ENCODE results near the gene PGAM2.
A peak's percentile ranks its signal among the peaks of the same experiment; 100 is the strongest.

Gene PGAM2

GRCh38 chr7:44081266-44081748 is 15.9 kb upstream of the PGAM2 start:
- Histone ChIP-seq H3K79me2 (ENCODE audit: control insufficient read depth, insufficient read depth, low read length, unreplicated experiment) (peaks cover 13% of the 10 kb centered on the region), H3K27ac (ENCODE audit: low read depth, low read length) (no peak overlapping the region), H3K27me3 (ENCODE audit: insufficient read depth, low read length) (no peaks in the 10 kb centered on the region), H3K4me1 (ENCODE audit: control insufficient read depth, insufficient read depth, low read length, unreplicated experiment) (peaks cover 23% of the 10 kb centered on the region), H3K36me3 (ENCODE audit: insufficient read depth, low read length) (peaks cover 11% of the 10 kb centered on the region; the same call in 1 of the 2 replicates), H2AFZ (ENCODE audit: low read length, unreplicated experiment) (peak overlapping the region; percentile 72), H3K4me3 (ENCODE audit: low read depth, low read length) (peak overlapping the region; percentile 99)

DNA sequence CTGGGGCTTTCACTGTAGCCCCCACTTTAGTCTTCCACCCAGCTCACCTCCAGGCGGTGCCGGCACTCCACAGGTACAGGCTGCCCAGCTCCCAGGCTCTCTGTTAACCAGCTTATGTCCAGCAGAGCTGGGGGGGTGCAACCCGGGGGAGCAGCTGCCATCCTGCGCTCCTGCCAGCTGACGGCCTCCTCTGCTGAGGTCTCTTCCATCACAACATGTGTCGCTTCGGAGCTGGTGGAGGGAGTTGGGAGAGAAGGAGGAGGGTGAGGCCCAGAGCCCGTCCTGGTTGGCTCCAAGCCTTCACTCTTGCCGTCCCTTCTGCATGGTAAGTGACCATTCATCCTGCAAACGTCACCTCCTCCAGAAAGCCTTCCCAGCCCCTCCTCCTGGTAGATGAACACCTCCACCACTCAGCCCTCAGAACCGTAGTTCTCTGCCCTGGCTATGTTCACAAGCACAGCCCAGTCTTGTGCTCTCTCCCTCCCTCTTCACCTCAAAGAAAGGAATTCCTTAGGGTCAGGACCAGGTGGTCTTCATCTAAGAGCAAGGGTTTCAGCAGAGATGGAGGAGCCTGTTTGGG is 15.4 kb upstream of the PGAM2 start:
- Histone ChIP-seq H3K27ac (ENCODE audit: low read depth, low read length) (no peak overlapping the region), H3K4me1 (ENCODE audit: control insufficient read depth, insufficient read depth, low read length, unreplicated experiment) (peaks cover 23% of the 10 kb centered on the region), H3K27me3 (ENCODE audit: insufficient read depth, low read length) (no peaks in the 10 kb centered on the region), H2AFZ (ENCODE audit: low read length, unreplicated experiment) (peak overlapping the region; percentile 72), H3K36me3 (ENCODE audit: insufficient read depth, low read length) (peaks cover 11% of the 10 kb centered on the region; the same call in 1 of the 2 replicates), H3K79me2 (ENCODE audit: control insufficient read depth, insufficient read depth, low read length, unreplicated experiment) (peaks cover 13% of the 10 kb centered on the region), H3K4me3 (ENCODE audit: low read depth, low read length) (peak overlapping the region; percentile 99)

DNA sequence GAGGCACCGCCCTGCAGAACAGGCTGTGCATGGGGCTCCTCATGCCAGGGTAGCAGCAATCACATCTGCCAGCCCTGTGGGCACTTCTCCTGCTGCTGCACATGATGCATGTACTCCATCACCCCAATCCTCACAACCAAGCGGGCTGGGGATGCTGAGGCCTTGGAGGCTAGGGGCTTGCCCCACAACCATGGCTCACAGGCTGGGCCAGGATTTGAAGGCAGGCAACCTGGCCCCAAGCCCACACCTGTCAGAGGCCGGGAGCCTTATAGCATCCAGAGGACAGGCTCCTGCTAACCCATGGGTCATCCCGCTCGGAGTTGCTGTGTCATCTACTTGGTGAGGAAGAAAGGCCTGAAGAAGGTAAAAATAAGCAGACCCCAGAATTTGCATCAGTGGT is 14.8 kb upstream of the PGAM2 start:
- H3K27ac ChIP-seq (ENCODE audit: low read depth, low read length): no peak overlapping the region
- H3K36me3 ChIP-seq (ENCODE audit: insufficient read depth, low read length): peaks cover 11% of the 10 kb centered on the region; the same call in 1 of the 2 replicates
- no peaks in the 10 kb centered on the region for H3K27me3 ChIP-seq (ENCODE audit: insufficient read depth, low read length)
- H2AFZ ChIP-seq (ENCODE audit: low read length, unreplicated experiment): no peak overlapping the region
- peaks cover 13% of the 10 kb centered on the region for H3K79me2 ChIP-seq (ENCODE audit: control insufficient read depth, insufficient read depth, low read length, unreplicated experiment)
- no peak overlapping the region for H3K4me3 ChIP-seq (ENCODE audit: low read depth, low read length)
- peaks cover 23% of the 10 kb centered on the region for H3K4me1 ChIP-seq (ENCODE audit: control insufficient read depth, insufficient read depth, low read length, unreplicated experiment)

DNA sequence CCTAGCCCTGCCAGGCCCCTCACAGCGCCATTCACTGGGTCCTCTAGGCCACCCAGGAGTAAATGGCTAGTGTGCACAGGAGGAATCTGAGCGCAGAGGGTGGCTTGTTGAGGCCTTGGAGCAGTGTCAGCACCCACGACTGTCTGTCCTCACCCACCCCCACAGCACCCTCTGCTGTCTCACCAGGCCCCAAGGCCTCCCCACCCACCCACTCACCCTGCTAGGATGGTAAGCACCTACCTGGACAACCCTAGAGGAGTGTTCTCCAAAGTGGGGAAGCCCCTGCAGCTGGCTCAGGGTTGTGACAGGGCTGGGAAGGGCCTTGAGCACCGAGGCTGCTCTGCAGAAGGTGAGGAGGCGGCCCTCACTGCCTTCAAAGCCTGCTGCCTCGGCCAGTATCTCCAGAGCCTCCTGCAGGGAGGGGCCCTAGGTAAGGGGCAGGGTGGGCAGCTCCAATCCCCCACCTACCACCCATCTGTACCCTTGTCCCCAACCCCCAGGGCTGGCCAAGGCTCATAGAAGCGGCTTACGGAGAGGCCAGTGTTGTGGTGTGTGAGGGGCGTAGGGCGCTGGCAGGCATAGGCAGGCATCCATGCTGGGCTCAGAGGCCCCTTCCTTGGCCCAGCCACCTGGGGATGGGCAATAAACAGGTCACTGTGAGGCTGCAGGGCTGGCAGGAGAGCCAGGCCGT is 14.1 kb upstream of the PGAM2 start:
- Histone ChIP-seq H3K27ac (ENCODE audit: low read depth, low read length) (no peak overlapping the region), H3K4me1 (ENCODE audit: control insufficient read depth, insufficient read depth, low read length, unreplicated experiment) (peaks cover 18% of the 10 kb centered on the region), H3K79me2 (ENCODE audit: control insufficient read depth, insufficient read depth, low read length, unreplicated experiment) (peaks cover 13% of the 10 kb centered on the region), H3K4me3 (ENCODE audit: low read depth, low read length) (no peak overlapping the region), H3K27me3 (ENCODE audit: insufficient read depth, low read length) (no peaks in the 10 kb centered on the region), H2AFZ (ENCODE audit: low read length, unreplicated experiment) (no peak overlapping the region), H3K36me3 (ENCODE audit: insufficient read depth, low read length) (peaks cover 11% of the 10 kb centered on the region; the same call in 1 of the 2 replicates)

GRCh38 chr7:44078521-44078920 is 13.2 kb upstream of the PGAM2 start:
- Histone ChIP-seq H3K4me3 (ENCODE audit: low read depth, low read length) (no peak overlapping the region), H3K79me2 (ENCODE audit: control insufficient read depth, insufficient read depth, low read length, unreplicated experiment) (peaks cover 13% of the 10 kb centered on the region), H3K27me3 (ENCODE audit: insufficient read depth, low read length) (no peaks in the 10 kb centered on the region), H3K4me1 (ENCODE audit: control insufficient read depth, insufficient read depth, low read length, unreplicated experiment) (peaks cover 20% of the 10 kb centered on the region), H3K36me3 (ENCODE audit: insufficient read depth, low read length) (peaks cover 11% of the 10 kb centered on the region; the same call in 1 of the 2 replicates), H2AFZ (ENCODE audit: low read length, unreplicated experiment) (no peak overlapping the region), H3K27ac (ENCODE audit: low read depth, low read length) (no peak overlapping the region)

DNA sequence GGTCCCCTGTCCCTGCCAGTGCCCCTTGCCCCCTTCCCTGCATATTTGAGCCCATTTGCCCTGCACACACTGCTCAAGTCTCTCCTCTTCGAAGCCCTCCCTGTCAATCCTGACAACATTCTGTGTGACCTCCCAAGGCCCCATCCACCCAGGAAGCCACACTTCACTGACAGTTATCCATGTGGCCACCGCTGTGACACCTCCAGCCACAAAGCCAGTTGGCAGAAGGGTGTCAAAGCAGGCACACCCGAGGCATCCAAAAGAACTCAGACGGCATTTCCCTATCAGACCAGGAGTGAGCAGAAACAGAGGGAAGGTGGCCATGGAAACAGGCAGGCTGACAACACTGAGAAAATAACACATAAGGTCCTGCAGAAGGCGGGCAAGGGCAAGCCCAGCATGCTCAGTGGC is 12.3 kb upstream of the PGAM2 start:
- no peaks in the 10 kb centered on the region for H3K27me3 ChIP-seq (ENCODE audit: insufficient read depth, low read length)
- H3K4me3 ChIP-seq (ENCODE audit: low read depth, low read length): no peak overlapping the region
- H3K27ac ChIP-seq (ENCODE audit: low read depth, low read length): no peak overlapping the region
- H3K4me1 ChIP-seq (ENCODE audit: control insufficient read depth, insufficient read depth, low read length, unreplicated experiment): peaks cover 23% of the 10 kb centered on the region
- no peak overlapping the region for H2AFZ ChIP-seq (ENCODE audit: low read length, unreplicated experiment)
- H3K79me2 ChIP-seq (ENCODE audit: control insufficient read depth, insufficient read depth, low read length, unreplicated experiment): peaks cover 13% of the 10 kb centered on the region
- peaks cover 11% of the 10 kb centered on the region; the same call in 1 of the 2 replicates for H3K36me3 ChIP-seq (ENCODE audit: insufficient read depth, low read length)

DNA sequence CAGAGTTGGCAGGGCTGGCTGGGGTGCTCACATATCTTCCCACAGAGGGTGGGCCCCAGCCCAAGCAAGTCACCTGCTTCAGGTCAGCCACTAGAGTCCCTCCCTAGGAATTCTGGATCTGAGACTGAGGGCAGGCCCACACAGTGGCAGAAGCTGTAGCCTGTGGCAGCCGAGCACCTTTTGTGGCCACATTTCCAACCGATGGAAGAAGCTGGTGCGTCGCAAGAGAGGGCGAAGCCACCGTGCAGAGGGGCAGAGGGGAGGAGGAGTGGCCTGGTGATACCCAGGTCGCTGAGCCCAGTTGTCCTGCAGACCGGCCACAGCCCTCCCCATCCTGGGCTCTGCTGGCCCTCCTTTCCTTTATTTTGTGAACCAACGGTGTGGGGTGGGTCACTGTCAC is 11.7 kb upstream of the PGAM2 start:
- Histone ChIP-seq H3K27me3 (ENCODE audit: insufficient read depth, low read length) (no peaks in the 10 kb centered on the region), H3K36me3 (ENCODE audit: insufficient read depth, low read length) (peaks cover 11% of the 10 kb centered on the region; the same call in 1 of the 2 replicates), H3K27ac (ENCODE audit: low read depth, low read length) (no peak overlapping the region), H3K79me2 (ENCODE audit: control insufficient read depth, insufficient read depth, low read length, unreplicated experiment) (peaks cover 12% of the 10 kb centered on the region), H2AFZ (ENCODE audit: low read length, unreplicated experiment) (no peak overlapping the region), H3K4me3 (ENCODE audit: low read depth, low read length) (no peak overlapping the region), H3K4me1 (ENCODE audit: control insufficient read depth, insufficient read depth, low read length, unreplicated experiment) (peaks cover 27% of the 10 kb centered on the region)

DNA sequence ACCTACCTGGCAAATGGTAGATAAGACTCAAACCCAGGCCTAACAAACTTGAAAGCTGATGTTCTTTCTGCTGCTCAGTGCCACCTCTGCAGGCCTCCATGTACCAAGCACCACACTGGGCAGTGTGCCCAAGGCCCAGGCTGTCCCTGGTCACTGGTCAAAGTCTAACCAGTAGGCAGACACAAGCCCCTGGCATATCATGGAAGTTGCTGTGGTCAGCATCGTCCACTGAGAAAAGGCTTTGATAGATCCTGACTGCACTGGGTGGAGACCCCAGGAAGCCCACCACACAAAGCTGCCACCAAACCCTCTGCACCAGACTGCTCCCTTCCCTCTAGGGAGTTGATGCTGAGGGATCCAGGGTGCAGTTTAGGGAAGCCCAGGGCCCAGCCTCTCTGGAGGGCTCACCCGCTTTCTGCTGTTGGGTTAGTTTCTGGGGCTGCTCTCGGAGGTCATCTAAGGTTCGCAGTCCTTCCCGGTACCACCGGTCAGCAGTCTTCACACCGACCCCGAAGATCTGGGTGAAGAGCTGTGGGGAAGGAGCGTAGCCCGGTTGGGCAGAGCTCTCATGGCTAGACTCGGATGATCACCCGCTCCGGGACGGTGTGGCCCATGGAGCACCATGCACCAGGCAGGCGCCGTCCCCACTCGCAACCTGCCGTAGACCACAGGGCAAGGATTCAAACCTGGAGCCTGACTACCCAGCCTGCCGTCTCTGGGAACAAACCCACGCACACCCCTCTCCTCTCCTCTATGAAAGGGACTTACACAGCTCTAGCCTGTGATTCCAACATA is 10.9 kb upstream of the PGAM2 start:
- Histone ChIP-seq H3K79me2 (ENCODE audit: control insufficient read depth, insufficient read depth, low read length, unreplicated experiment) (peaks cover 6% of the 10 kb centered on the region), H3K36me3 (ENCODE audit: insufficient read depth, low read length) (peaks cover 11% of the 10 kb centered on the region; the same call in 1 of the 2 replicates), H3K27me3 (ENCODE audit: insufficient read depth, low read length) (no peaks in the 10 kb centered on the region), H3K4me3 (ENCODE audit: low read depth, low read length) (no peak overlapping the region), H2AFZ (ENCODE audit: low read length, unreplicated experiment) (no peak overlapping the region), H3K4me1 (ENCODE audit: control insufficient read depth, insufficient read depth, low read length, unreplicated experiment) (peaks cover 29% of the 10 kb centered on the region), H3K27ac (ENCODE audit: low read depth, low read length) (no peak overlapping the region)

DNA sequence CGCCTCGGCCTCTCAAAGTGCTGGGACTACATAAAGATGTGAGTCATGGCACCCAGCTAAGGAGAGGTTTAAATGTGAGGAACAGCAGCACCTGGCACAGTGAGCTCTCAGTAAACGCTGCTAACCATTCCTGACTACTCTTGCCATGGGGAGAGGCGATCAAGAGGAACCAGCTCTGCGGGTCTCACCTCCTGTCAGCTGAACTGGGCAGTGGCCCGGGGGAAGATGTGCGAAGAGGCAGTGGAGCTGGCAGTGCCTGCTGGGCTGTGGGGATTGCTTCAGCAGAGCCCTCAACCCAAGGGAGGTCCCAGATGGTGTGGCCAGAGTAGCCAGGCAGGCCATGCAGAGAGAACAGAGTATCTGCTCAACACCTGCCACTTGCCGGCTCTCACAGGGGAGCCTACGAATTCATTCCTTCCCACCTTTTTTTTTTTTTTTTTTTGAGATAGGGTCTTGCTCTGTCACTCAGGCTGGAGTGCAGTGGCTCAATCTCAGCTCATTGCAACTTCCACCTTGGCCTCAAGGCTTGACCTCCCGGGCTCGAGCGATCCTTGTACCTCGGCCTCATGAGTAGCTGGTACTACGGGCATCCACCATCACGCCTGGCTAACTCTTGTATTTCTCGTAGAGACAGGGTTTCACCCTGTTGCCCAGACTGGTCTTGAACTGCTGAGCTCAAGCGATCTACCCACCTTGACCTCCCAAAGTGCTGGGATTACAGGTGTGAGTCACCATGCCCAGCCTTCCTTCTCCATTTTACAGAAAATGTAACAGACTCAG is 10.1 kb upstream of the PGAM2 start:
- H3K4me1 ChIP-seq (ENCODE audit: control insufficient read depth, insufficient read depth, low read length, unreplicated experiment): peaks cover 21% of the 10 kb centered on the region
- no peak overlapping the region for H2AFZ ChIP-seq (ENCODE audit: low read length, unreplicated experiment)
- H3K79me2 ChIP-seq (ENCODE audit: control insufficient read depth, insufficient read depth, low read length, unreplicated experiment): peaks cover 2% of the 10 kb centered on the region
- H3K36me3 ChIP-seq (ENCODE audit: insufficient read depth, low read length): peaks cover 11% of the 10 kb centered on the region; the same call in 1 of the 2 replicates
- H3K4me3 ChIP-seq (ENCODE audit: low read depth, low read length): no peak overlapping the region
- no peak overlapping the region for H3K27ac ChIP-seq (ENCODE audit: low read depth, low read length)
- no peaks in the 10 kb centered on the region for H3K27me3 ChIP-seq (ENCODE audit: insufficient read depth, low read length)

DNA sequence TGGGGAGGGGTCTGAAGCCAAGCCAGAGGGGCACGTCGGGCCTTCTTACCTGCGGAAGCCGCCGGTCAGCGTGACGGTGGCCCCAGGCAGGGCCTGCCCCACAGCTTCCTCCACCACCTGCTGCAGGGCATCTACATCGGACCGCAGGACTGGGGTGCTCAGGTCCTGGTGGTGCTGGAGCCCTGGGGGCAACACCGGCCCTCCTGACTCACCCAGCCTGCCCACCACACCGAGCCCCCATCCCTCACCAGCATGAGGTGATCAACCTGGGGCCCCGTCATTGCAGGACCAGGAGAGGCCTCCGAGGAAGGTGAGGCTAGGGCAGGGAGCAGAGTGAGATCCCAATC is 9.0 kb upstream of the PGAM2 start:
- H3K36me3 ChIP-seq (ENCODE audit: insufficient read depth, low read length): peaks cover 11% of the 10 kb centered on the region; the same call in 1 of the 2 replicates
- peak overlapping the region; percentile 40; the same call in 1 of the 2 replicates for H3K27ac ChIP-seq (ENCODE audit: low read depth, low read length)
- no peak overlapping the region for H3K4me3 ChIP-seq (ENCODE audit: low read depth, low read length)
- H3K27me3 ChIP-seq (ENCODE audit: insufficient read depth, low read length): no peaks in the 10 kb centered on the region
- peaks cover 21% of the 10 kb centered on the region for H3K4me1 ChIP-seq (ENCODE audit: control insufficient read depth, insufficient read depth, low read length, unreplicated experiment)
- no peaks in the 10 kb centered on the region for H3K79me2 ChIP-seq (ENCODE audit: control insufficient read depth, insufficient read depth, low read length, unreplicated experiment)
- no peak overlapping the region for H2AFZ ChIP-seq (ENCODE audit: low read length, unreplicated experiment)
